Panc1 (cell line): Measurements from ENCODE around the gene UBE2A. TPM values are rescaled to one million over a fixed set of nuclear protein-coding genes. Genes with fewer than 3 reads are reported as not detected.
A peak's percentile ranks its signal among the peaks of the same experiment; 100 is the strongest.

Source experiments
- ATAC-seq: fragments of 200-7000 bp; cut with Tn5 transposase; 2 replicates; pipeline ENCODE4 v1.9.1; 2020; ENCODE audit warnings: mild to moderate bottlenecking, moderate library complexity
- BruUV-seq: library from RNA; stranded (reverse); fragments of 400-500 nt; replicated peaks from 2 replicates; lab custom pipeline; 2021; lab: Mats Ljungman, UMichigan
- CTCF ChIA-PET: fragments of 300-600 bp; sonication (Branson Sonifier 250); formaldehyde crosslinking; loops from one replicate; lab custom pipeline; 2022; ENCODE audit warnings: antibody characterized with exemption; lab: Charles Lee
- POLR2A ChIA-PET: fragments of 300-600 bp; sonication (Branson Sonifier 250); formaldehyde crosslinking; loops from one replicate; lab custom pipeline; 2022; ENCODE audit warnings: antibody characterized with exemption; lab: Charles Lee
- DNase-seq: peaks from one replicate; pipeline ENCODE4 v3.0.0-alpha.2; 2010; ENCODE audit warnings: low read depth, low spot score
- H3K27ac ChIP-seq: 2 replicates; pipeline ENCODE4 v1.5.1; 2011; ENCODE audit warnings: mild to moderate bottlenecking, low read length, inconsistent platforms
- H3K27me3 ChIP-seq: fragments of 200-500 bp; sonication (Bioruptor generic); 2 replicates; pipeline ENCODE4 v1.6.0; 2014; ENCODE audit warnings: low read length, inconsistent platforms; ENCODE audit not compliant: control insufficient read depth, insufficient read depth
- H3K36me3 ChIP-seq: fragments of 200-500 bp; sonication (Bioruptor generic); 2 replicates; pipeline ENCODE4 v1.5.1; 2014; ENCODE audit warnings: inconsistent platforms, mild to moderate bottlenecking, low read length, moderate library complexity; ENCODE audit not compliant: control insufficient read depth, insufficient read depth
- H3K4me1 ChIP-seq: 2 replicates; pipeline ENCODE4 v1.5.1; 2011; ENCODE audit warnings: inconsistent platforms, mild to moderate bottlenecking, low read length, moderate library complexity; ENCODE audit not compliant: control insufficient read depth, insufficient read depth
- H3K4me3 ChIP-seq, 2 experiments: 2 replicates each; pipeline ENCODE4 v1.5.1; 2011 to 2012; ENCODE audit warnings: low read depth in 2 of 2, low read length in 2 of 2, mild to moderate bottlenecking in 2 of 2, inconsistent platforms in 1 of 2, moderate library complexity in 1 of 2
- H3K9me3 ChIP-seq: fragments of 200-500 bp; sonication (Bioruptor generic); 2 replicates; pipeline ENCODE4 v1.5.1; 2014; ENCODE audit warnings: low read depth, mild to moderate bottlenecking, inconsistent platforms, low read length, moderate library complexity; ENCODE audit not compliant: control insufficient read depth, insufficient read depth
- POLR2AphosphoS5 ChIP-seq: IDR thresholded peaks from 2 replicates; pipeline ENCODE4 v1.6.1; 2012; ENCODE audit warnings: mild to moderate bottlenecking, low read depth, low read length, moderate library complexity
- SIN3A ChIP-seq: IDR thresholded peaks from 2 replicates; pipeline ENCODE4 v1.6.1; 2012; ENCODE audit warnings: low read depth, mild to moderate bottlenecking, low read length, moderate library complexity, borderline replicate concordance; ENCODE audit not compliant: insufficient read depth
- TCF7L2 ChIP-seq: IDR thresholded peaks from 2 replicates; pipeline ENCODE4 v1.6.1; 2011; ENCODE audit warnings: mild to moderate bottlenecking, low read depth, low read length, inconsistent platforms
- in situ Hi-C: cut with HindIII; loops from 2 replicates; pipeline ENCODE4 v1.10.0; 2016; ENCODE audit warnings: low sequenced_read_pairs, low pct_unique_long_range_greater_than_20kb
- intact Hi-C: fragments of 100-400 bp; cut with micrococcal nuclease; formaldehyde crosslinking; loops from one replicate; pipeline ENCODE4 v1.10.0; 2022; ENCODE audit not compliant: unreplicated experiment
- total RNA-seq: library from RNA; stranded (reverse); gene quantifications from one replicate; pipeline ENCODE4 v1.2.1, GENCODE V29; 2021; ENCODE audit not compliant: unreplicated experiment
- TF ChIP-seq, protein P1 (sequence below): fragments of 450-650 bp; IDR thresholded peaks from 2 replicates; pipeline ENCODE4 v1.5.1; 2017; ENCODE audit warnings: mild to moderate bottlenecking
- TF ChIP-seq, protein P2 (sequence below), 2 experiments: IDR thresholded peaks; 2 replicates each; pipeline ENCODE4 v1.6.1; 2011 to 2012; ENCODE audit warnings: low read depth in 2 of 2, control low read depth in 1 of 2, low read length in 1 of 2, mild to moderate bottlenecking in 1 of 2, moderate library complexity in 1 of 2; ENCODE audit not compliant: insufficient read depth in 1 of 2

Gene UBE2A
- total RNA-seq, 1 experiment from 2014 or later = 110 TPM

DNA sequence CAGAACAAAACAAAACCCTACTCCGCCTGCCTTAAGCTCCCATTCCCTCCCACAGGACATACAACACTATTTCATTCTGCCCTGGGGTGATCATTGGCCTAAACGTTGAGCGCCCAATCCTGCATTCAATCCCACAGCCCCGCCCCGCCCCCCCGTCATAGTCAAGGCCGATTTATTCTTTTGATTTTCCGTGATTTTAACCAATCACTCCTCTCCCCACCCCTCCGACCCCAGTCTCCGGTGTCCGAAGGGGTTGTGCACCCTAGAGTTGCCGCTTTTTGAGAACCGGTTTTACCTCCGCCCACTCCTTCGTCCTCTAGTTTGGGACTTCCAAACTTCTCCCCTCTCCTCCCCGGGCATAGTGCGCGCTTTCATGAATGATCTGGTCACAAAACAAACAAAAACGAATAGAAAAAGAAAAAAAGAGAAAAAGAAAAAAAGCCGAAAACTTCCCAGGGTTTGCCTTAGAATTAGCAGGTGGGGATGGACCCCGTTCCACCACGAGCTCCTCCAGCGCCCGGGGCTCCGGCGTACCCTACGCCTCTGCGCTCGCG is 446 bp upstream of the UBE2A start:
- intact Hi-C loops = no loop called here

DNA sequence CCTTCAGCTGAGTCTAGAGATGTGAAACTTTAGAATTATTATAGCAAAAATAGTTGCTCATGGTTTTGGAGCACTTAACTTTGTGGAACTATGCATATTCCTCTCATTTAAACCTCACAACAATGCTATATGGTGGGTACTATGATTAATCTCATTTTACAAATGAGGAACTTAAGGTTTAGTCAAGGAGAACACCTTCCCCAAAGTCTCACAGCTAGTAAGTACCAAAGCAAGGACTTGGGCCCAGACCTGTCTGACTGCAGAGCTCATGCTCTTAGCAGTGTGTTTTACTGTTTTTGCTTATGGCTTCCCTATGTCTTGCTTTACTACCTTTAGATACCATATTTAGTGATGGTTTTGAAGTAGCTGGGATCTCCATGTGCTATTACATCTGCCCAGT is 5.1 kb downstream of the UBE2A start:
- intact Hi-C loops = no loop called here

More for the DNA sequence above, 446 bp upstream of the UBE2A start:
- Histone ChIP-seq H3K4me1 (peaks cover 13% of the 10 kb centered on the region), H3K9me3 (no peaks in the 10 kb centered on the region), H3K36me3 (peaks cover 6% of the 10 kb centered on the region), H3K4me3 (peak overlapping the region; percentile 78 to 80), H3K27ac (peak overlapping the region; percentile 88), H3K27me3 (no peaks in the 10 kb centered on the region)
- CTCF ChIA-PET = interaction anchor here (0.6 to 0.9 kb wide), 2 partner anchors 52 to 408 kb away, joined by 6 read pairs; no protein-coding TSS in a partner anchor
- TF ChIP-seq, protein P1, sequence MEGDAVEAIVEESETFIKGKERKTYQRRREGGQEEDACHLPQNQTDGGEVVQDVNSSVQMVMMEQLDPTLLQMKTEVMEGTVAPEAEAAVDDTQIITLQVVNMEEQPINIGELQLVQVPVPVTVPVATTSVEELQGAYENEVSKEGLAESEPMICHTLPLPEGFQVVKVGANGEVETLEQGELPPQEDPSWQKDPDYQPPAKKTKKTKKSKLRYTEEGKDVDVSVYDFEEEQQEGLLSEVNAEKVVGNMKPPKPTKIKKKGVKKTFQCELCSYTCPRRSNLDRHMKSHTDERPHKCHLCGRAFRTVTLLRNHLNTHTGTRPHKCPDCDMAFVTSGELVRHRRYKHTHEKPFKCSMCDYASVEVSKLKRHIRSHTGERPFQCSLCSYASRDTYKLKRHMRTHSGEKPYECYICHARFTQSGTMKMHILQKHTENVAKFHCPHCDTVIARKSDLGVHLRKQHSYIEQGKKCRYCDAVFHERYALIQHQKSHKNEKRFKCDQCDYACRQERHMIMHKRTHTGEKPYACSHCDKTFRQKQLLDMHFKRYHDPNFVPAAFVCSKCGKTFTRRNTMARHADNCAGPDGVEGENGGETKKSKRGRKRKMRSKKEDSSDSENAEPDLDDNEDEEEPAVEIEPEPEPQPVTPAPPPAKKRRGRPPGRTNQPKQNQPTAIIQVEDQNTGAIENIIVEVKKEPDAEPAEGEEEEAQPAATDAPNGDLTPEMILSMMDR = no peak
- TF ChIP-seq TCF7L2 (no peak), SIN3A (no peak), POLR2AphosphoS5 (no peak)
- TF ChIP-seq, protein P2, sequence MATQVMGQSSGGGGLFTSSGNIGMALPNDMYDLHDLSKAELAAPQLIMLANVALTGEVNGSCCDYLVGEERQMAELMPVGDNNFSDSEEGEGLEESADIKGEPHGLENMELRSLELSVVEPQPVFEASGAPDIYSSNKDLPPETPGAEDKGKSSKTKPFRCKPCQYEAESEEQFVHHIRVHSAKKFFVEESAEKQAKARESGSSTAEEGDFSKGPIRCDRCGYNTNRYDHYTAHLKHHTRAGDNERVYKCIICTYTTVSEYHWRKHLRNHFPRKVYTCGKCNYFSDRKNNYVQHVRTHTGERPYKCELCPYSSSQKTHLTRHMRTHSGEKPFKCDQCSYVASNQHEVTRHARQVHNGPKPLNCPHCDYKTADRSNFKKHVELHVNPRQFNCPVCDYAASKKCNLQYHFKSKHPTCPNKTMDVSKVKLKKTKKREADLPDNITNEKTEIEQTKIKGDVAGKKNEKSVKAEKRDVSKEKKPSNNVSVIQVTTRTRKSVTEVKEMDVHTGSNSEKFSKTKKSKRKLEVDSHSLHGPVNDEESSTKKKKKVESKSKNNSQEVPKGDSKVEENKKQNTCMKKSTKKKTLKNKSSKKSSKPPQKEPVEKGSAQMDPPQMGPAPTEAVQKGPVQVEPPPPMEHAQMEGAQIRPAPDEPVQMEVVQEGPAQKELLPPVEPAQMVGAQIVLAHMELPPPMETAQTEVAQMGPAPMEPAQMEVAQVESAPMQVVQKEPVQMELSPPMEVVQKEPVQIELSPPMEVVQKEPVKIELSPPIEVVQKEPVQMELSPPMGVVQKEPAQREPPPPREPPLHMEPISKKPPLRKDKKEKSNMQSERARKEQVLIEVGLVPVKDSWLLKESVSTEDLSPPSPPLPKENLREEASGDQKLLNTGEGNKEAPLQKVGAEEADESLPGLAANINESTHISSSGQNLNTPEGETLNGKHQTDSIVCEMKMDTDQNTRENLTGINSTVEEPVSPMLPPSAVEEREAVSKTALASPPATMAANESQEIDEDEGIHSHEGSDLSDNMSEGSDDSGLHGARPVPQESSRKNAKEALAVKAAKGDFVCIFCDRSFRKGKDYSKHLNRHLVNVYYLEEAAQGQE (IDR thresholded peaks at IDR 0.05; ENCODE audit: insufficient read depth in 1 of 2, low read depth in 2 of 2, low read length in 1 of 2) = no peak
- BruUV-seq = no TSS peak
- in situ Hi-C loops = no loop called here
- ATAC-seq (peak; percentile 39), DNase-seq (no peak)
- POLR2A ChIA-PET = no interaction called here

More for the DNA sequence above, 5.1 kb downstream of the UBE2A start:
- no peak for ATAC-seq
- Histone ChIP-seq H3K4me3 (no peak overlapping the region), H3K4me1 (peaks cover 7% of the 10 kb centered on the region), H3K27me3 (no peaks in the 10 kb centered on the region), H3K27ac (no peak overlapping the region), H3K36me3 (peaks cover 8% of the 10 kb centered on the region), H3K9me3 (no peaks in the 10 kb centered on the region)
- BruUV-seq = no TSS peak
- TF ChIP-seq, protein P1 = no peak
- no peak for TF ChIP-seq SIN3A
- no peak for DNase-seq
- POLR2A ChIA-PET = no interaction called here
- CTCF ChIA-PET = interaction anchor here (0.6 kb wide), 1 partner anchor 32 kb away, joined by 6 read pairs; no protein-coding TSS in a partner anchor
- in situ Hi-C loops = no loop called here
